Activated naive CD8-positive, alpha-beta T cell treated with anti-CD3 and anti-CD28 coated beads, Interleukin-2, amount 10 ng/mL, durations not matched to agents 7 days and 5 days (primary cell): ENCODE measurements around the gene NCAN. TPM values are rescaled to one million over a fixed set of nuclear protein-coding genes. Genes with fewer than 3 reads are reported as not detected.

ENCODE experiments used
- ATAC-seq: fragments of 150-1000 bp; cut with Tn5 transposase; one replicate; pipeline ENCODE4 v1.10.0; 2021; ENCODE audit warnings: low read depth, moderate library complexity
- POLR2A ChIA-PET: fragments of 350-600 bp; sonication (Branson Sonifier 250); formaldehyde crosslinking; loops from one replicate; lab custom pipeline; 2021; ENCODE audit warnings: antibody characterized with exemption; lab: Charles Lee
- DNase-seq: peaks from one replicate; pipeline ENCODE4 v3.0.0; 2021
- H3K27ac Mint-ChIP-seq: one replicate; pipeline ENCODE4 v1.8.0; 2022; ENCODE audit warnings: mild to moderate bottlenecking, mixed read lengths
- H3K27me3 Mint-ChIP-seq: one replicate; pipeline ENCODE4 v1.8.0; 2022; ENCODE audit warnings: mild to moderate bottlenecking, moderate library complexity, mixed read lengths
- H3K36me3 Mint-ChIP-seq: one replicate; pipeline ENCODE4 v1.8.0; 2021; ENCODE audit warnings: mild to moderate bottlenecking, mixed read lengths
- H3K4me1 Mint-ChIP-seq: one replicate; pipeline ENCODE4 v1.8.0; 2021; ENCODE audit warnings: mixed read lengths
- H3K4me3 Mint-ChIP-seq: one replicate; pipeline ENCODE4 v1.8.0; 2022; ENCODE audit warnings: mild to moderate bottlenecking, moderate library complexity, mixed read lengths
- H3K9me3 Mint-ChIP-seq: one replicate; pipeline ENCODE4 v1.8.0; 2021; ENCODE audit warnings: mixed read lengths
- total RNA-seq, 2 experiments: library from RNA; stranded (reverse); gene quantifications; one replicate each; pipeline ENCODE4 v1.2.3, GENCODE V29; 2021

NCAN gene
- total RNA-seq, 2 experiments from 2014 or later = not detected

DNA sequence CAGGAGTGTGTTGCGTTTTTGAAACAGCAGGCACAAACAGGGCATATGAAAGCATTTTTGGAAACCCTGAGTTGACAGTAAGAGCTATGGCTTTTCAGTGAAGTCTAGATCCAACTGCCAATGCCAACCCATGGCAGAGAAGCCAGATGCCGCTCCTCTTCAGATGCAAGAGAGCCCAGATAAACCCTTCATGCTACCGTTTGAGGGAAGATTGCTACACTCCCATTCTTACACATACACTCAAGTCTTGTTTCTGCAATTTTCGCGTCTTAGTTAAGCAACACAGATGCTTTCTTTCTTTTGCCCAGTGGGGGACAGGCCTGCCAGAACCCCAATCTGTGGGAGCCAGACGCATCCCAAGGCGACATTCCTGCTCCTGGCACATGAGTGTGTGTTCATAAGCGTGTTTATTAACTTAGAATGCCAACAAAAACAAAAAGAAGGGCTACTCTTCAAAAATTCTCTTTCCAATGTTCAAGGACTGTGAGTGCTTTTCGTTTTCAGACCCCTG is 30.2 kb upstream of the NCAN start:
- POLR2A ChIA-PET = no interaction called here
- Mint-ChIP-seq H3K4me1 (peaks cover 6% of the 10 kb centered on the region), H3K4me3 (no peak overlapping the region), H3K27ac (peak overlapping the region; percentile 57), H3K27me3 (no peaks in the 10 kb centered on the region), H3K36me3 (peaks cover 21% of the 10 kb centered on the region), H3K9me3 (no peaks in the 10 kb centered on the region)
- no peak for DNase-seq
- ATAC-seq = no peak

DNA sequence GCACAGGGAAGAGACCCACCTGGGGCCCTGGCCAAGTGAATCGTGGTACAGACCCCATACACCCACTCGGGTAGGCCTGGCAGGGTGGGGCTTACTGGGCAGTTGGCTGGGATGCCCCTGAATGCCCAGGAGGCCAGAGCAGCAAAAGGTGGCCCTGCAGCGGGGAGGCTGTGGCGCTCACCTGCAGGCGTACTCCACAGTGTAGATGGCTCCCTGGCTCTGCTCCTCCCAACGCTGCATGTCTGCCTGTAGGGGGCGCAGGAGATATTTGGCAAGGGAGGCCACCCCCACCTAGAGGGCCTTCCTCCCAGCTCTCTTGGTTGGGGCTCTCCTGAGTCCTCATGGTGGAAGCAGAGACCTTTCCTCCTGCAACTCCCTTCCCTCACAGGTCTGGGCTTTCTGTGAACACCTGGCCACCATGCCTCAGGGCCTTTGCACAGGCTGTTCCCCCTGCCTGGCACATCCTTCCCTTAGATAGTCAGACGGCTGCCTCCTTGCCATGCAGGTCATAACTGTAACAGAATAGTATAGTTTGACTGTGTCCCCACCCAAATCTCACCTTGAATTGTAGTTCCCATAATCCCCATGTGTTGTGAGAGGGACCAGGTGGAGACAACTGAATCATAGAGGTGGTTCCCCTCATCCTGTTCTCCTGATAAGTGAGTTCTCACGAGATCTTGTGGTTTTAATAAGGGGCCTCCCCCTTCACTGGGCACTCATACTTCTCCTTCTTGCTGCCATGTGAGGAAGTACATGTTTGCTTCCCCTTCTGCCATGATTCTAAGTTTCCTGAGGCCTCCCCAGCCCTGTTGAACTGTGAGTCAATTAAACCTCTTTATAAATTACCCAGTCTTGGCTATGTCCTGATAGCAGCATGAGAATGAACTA is 25.7 kb upstream of the NCAN start:
- Mint-ChIP-seq H3K27ac (no peak overlapping the region), H3K9me3 (no peaks in the 10 kb centered on the region), H3K4me1 (peaks cover 17% of the 10 kb centered on the region), H3K36me3 (peaks cover 29% of the 10 kb centered on the region), H3K27me3 (no peaks in the 10 kb centered on the region), H3K4me3 (no peak overlapping the region)
- DNase-seq (peak; percentile 55), ATAC-seq (peak; percentile 91)
- POLR2A ChIA-PET = no interaction called here

DNA sequence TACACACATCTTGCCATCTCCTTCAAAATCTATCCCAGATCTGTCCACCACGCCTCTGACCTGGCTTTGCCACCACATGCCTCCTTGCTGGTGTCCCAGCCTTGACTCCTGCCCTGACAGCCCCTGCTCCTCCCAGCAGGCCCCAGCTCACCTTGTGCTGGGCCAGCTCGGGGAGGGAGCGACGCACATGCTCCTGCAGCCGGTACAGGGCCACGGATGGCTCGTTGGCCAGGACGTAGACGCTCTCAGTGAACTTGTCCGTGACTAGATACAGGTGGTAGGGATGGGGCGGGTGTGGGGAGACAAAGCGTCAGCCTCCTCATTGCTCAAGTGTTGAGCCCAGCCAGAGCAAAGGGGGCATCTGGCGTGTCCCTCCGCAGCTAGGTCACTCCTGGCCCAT is 25.0 kb upstream of the NCAN start:
- no peak for ATAC-seq
- H3K4me3 Mint-ChIP-seq = no peak overlapping the region
- no peak for DNase-seq
- H3K4me1 Mint-ChIP-seq = peaks cover 17% of the 10 kb centered on the region
- H3K27me3 Mint-ChIP-seq = no peaks in the 10 kb centered on the region
- H3K27ac Mint-ChIP-seq = no peak overlapping the region
- POLR2A ChIA-PET = no interaction called here
- peaks cover 27% of the 10 kb centered on the region for H3K36me3 Mint-ChIP-seq
- no peaks in the 10 kb centered on the region for H3K9me3 Mint-ChIP-seq

DNA sequence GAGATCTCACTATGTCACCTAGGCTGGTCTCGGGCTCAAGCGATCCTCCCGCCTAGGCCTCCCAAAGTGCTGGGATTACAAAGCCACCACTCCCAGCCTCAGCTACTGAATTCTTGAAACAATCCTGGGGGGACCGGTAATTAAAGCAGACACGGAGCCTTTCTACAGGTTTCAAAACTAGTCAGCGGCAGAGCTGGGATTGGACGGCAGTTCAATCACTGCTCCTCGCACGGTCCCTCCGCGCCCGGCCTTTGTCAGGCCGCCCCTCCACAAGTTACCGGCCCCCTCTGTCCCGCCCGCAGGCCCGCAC is 20.0 kb upstream of the NCAN start:
- Mint-ChIP-seq H3K4me3 (peak overlapping the region; percentile 96), H3K9me3 (no peaks in the 10 kb centered on the region), H3K27me3 (no peaks in the 10 kb centered on the region), H3K27ac (peak overlapping the region; percentile 99), H3K4me1 (peaks cover 25% of the 10 kb centered on the region), H3K36me3 (peaks cover 11% of the 10 kb centered on the region)
- DNase-seq = no peak
- ATAC-seq = no peak
- POLR2A ChIA-PET = interaction anchor here (0.6 to 4.3 kb wide), 5 partner anchors 11 to 313 kb away, joined by 3 to 58 read pairs (median 3); partner anchors contain the start of gene NR2C2AP

DNA sequence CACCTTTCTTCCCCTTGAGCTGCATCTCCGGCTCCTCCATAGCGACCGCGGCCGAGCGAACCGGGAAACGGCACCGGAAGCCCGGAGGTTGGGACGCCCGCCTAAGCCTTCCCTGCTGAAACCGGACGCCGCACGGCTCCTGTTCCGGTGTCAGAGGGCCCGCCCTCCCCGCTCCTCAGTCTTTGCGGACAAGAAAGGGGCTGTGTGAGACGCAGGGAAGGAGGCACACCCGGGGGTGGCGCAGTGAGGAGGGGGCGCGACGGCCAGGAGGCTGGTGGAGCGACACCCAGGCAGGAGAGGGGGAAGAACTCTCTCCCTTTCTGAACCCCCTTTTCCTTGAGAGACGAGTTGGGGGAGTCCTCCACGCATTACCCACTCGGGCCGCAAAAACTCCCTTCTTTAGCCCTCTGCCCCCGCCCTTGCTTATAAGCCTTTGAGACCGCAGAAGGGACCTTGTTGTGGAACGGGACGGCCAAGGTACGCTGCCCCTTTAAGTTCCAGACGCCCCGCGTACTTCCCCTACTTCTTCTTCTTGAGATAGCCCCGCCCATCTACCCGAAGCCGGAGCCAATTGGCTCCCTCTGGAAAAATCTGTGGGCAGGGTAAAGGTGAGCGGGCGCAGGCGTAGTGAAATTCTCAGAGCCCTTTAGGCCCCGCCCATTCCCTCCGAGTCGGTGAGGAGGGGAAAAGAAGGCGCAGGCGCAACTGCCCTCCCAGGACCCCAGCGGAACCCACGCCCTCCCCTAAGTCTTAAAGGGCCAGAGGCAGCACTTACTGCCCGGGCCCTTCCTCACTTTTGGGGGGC is 19.5 kb upstream of the NCAN start, which contains the start of the genes BORCS8 and RFXANK:
Gene BORCS8 (minus strand): TSS at position 75 of the 805 bp plus-strand sequence. CDS start 35 bp downstream, at position 40.
Gene RFXANK (plus strand): TSS at position 181 of the 805 bp plus-strand sequence. CDS start 1,689 bp downstream, outside the sequence.
- DNase-seq (peak; percentile 94), ATAC-seq (peak; percentile 90)
- Mint-ChIP-seq H3K36me3 (peaks cover 9% of the 10 kb centered on the region), H3K27me3 (no peaks in the 10 kb centered on the region), H3K27ac (peak within 1 kb of the TSS; percentile 99), H3K9me3 (no peaks in the 10 kb centered on the region), H3K4me1 (peaks cover 23% of the 10 kb centered on the region), H3K4me3 (peak within 1 kb of the TSS; percentile 96)
- POLR2A ChIA-PET = interaction anchor here (0.7 to 4.3 kb wide), 5 partner anchors 10 to 988 kb away, joined by 3 to 58 read pairs (median 4); partner anchors contain the start of gene NR2C2AP

DNA sequence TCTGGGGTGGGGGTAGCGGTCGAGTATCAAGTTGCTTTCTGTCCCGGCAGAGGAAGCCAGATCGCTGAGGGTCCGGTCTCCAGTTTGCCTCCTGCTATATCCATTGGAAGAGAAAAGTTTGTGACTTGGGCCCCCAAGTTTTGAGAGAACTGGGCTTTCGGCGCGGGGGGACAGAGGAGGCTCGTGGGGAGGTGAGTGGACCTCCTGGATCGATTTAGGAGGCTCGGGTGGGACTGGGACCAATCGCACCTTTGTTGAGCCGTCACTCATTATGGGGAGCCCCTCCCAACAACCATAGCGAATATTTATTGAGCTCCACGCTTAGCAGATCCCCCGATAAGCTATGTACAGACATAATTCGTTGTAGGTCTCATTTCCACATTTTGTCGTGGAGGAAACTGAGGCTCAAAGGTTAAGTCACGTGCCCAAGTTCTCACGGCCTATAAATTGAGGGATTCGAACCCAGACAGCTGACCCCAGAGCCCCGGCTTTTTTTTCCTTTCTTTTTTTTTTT is 18.8 kb upstream of the NCAN start:
- Mint-ChIP-seq H3K4me3 (peak overlapping the region; percentile 96), H3K9me3 (no peaks in the 10 kb centered on the region), H3K4me1 (peaks cover 23% of the 10 kb centered on the region), H3K27me3 (no peaks in the 10 kb centered on the region), H3K36me3 (peaks cover 9% of the 10 kb centered on the region), H3K27ac (peak overlapping the region; percentile 99)
- ATAC-seq = peak; percentile 3
- DNase-seq = no peak
- POLR2A ChIA-PET = interaction anchor here (0.6 to 4.3 kb wide), 5 partner anchors 10 to 988 kb away, joined by 3 to 58 read pairs (median 4); partner anchors contain the start of gene NR2C2AP

DNA sequence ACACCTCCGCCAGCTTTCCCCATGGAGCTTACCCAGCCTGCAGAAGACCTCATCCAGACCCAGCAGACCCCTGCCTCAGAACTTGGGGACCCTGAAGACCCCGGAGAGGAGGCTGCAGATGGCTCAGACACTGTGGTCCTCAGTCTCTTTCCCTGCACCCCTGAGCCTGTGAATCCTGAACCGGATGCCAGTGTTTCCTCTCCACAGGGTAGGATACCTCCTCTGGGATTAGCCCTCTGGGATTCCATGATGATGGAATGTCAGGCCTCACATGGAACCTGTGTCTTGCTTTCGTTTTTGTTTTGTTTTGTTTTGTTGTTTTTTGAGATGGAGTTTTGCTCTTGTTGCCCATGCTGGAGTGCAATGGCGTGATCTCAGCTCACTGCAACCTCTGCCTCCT is 17.8 kb upstream of the NCAN start:
- no peak for DNase-seq
- Mint-ChIP-seq H3K9me3 (no peaks in the 10 kb centered on the region), H3K27me3 (no peaks in the 10 kb centered on the region), H3K4me3 (peak overlapping the region; percentile 96), H3K4me1 (peaks cover 23% of the 10 kb centered on the region), H3K36me3 (peaks cover 15% of the 10 kb centered on the region), H3K27ac (peak overlapping the region; percentile 99)
- POLR2A ChIA-PET = interaction anchor here (0.6 to 4.3 kb wide), 3 partner anchors 9 to 317 kb away, joined by 3 to 58 read pairs (median 3); partner anchors contain the start of gene NR2C2AP
- ATAC-seq = no peak

DNA sequence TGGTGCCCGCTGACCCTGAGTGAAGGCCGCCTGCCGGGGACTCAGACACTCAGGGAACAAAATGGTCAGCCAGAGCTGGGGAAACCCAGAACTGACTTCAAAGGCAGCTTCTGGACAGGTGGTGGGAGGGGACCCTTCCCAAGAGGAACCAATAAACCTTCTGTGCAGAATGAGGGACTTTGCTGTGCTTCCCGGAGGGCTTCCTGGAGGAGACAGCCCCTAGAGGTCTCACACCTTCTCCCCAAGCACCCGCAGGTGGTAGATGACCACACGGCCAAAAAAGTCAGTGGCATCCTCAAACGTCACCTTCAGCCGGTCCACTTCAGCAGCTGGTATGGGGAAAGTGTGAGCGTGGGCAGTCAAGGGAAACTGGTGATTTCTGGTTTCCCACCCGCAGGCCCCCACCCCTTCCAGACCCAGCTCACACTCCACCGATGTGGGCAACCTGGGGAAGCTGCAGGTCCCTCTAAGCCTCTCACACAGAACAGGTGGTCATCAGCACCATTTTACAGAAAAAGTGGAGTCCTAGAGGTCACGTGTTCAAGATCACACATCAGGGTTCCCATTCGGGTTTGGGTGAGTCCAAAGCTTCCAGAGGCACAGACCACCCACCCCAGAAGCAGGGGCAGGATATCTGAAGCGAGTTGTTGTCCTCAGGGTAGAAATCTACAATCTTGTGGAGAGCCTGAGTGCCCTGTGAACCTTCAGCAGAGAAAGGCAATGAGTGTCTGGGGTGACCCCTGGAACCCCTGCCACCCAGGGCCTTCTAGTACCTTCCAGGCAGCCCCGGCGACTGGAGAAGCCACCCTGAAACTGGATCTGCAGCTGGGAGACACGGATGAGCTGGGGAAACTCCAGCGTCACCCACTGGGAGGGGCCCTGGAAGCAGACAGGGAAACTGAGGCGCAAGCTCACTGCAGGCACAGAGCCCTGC is 9.8 kb upstream of the NCAN start:
- DNase-seq = no peak
- Mint-ChIP-seq H3K27me3 (no peaks in the 10 kb centered on the region), H3K36me3 (peaks cover 6% of the 10 kb centered on the region), H3K4me3 (peak overlapping the region; percentile 90), H3K27ac (peak overlapping the region; percentile 84), H3K9me3 (no peaks in the 10 kb centered on the region), H3K4me1 (peaks cover 13% of the 10 kb centered on the region)
- POLR2A ChIA-PET = interaction anchor here (0.6 to 2.9 kb wide), 2 partner anchors 9 to 268 kb away, joined by 5 to 58 read pairs; partner anchors contain the start of genes BORCS8 and RFXANK
- no peak for ATAC-seq

DNA sequence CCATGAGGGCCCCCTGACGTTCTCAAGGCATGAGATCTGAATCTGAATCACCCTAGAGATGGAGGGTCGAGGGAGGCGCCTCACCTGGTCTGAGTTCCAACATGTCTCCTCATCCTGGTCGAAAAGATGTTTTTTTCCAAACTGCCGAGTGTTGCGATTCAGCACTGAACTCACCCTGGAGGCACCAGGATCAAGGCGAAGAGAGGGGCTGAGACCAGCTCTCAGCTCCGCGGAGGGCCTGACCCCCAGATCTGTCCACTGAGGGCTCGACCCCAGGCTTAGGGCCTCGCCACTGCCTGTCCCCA is 9.1 kb upstream of the NCAN start:
- H3K27ac Mint-ChIP-seq = peak overlapping the region; percentile 84
- no peak for ATAC-seq
- no peak for DNase-seq
- POLR2A ChIA-PET = interaction anchor here (0.6 to 2.9 kb wide), 4 partner anchors 10 to 371 kb away, joined by 3 to 58 read pairs (median 4); partner anchors contain the start of genes BORCS8 and RFXANK
- H3K27me3 Mint-ChIP-seq = peaks cover 2% of the 10 kb centered on the region
- peaks cover 6% of the 10 kb centered on the region for H3K36me3 Mint-ChIP-seq
- H3K4me3 Mint-ChIP-seq = peak overlapping the region; percentile 90
- peaks cover 20% of the 10 kb centered on the region for H3K4me1 Mint-ChIP-seq
- peaks cover 2% of the 10 kb centered on the region for H3K9me3 Mint-ChIP-seq

DNA sequence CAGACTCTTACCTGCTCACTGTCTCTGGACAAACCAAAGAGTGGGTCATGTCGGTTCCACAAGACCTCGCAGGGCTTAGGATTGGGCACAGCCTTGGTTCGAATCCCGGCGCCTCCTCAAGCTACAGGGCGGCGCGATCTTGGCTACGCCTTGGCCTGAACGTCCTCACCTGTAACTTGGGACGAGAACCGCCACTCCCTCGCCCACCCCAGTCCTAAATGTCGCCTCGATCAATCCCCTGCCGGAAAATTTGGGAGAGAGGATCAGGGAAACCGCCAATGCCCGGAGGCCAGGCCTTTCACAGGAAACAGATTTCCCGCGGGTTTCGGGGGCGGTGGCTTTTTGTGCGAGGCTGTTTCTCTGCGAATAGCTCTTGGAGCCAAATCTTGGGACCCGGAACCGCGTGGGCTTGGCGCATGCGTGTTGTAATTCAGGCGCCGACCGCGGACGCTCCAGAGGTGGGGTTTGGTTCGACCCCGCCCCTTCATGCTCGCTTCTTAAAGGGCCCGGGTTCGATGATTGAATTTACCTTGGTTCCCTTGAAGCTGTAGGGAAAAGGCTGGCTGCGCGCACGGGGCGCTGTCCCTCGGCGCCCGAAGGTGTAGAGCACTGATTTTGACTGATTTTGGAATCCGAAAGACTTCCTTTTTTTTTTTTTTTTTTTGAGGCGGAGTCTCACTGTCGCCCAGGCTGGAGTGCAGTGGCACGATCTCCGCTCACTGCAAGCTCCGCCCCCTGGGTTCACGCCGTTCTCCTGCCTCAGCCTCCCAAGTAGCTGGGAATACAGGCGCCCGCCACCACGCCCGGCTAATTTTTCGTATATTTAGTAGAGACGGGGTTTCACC is 8.5 kb upstream of the NCAN start, which contains the start of gene NR2C2AP:
Gene NR2C2AP (minus strand): TSS at position 403 of the 845 bp plus-strand sequence. CDS start 354 bp downstream, at position 49.
- DNase-seq = peak; percentile 93
- peak; percentile 91 for ATAC-seq
- H3K36me3 Mint-ChIP-seq = peaks cover 5% of the 10 kb centered on the region
- peaks cover 2% of the 10 kb centered on the region for H3K27me3 Mint-ChIP-seq
- H3K27ac Mint-ChIP-seq = peak within 1 kb of the TSS; percentile 84
- H3K4me1 Mint-ChIP-seq = peaks cover 21% of the 10 kb centered on the region
- peak within 1 kb of the TSS; percentile 90 for H3K4me3 Mint-ChIP-seq
- POLR2A ChIA-PET = interaction anchor here (0.5 to 2.9 kb wide), 12 partner anchors 10 to 1439 kb away, joined by 3 to 58 read pairs (median 3); partner anchors contain the start of genes BORCS8, COPE, DDX49 and ELL
- H3K9me3 Mint-ChIP-seq = peaks cover 2% of the 10 kb centered on the region

DNA sequence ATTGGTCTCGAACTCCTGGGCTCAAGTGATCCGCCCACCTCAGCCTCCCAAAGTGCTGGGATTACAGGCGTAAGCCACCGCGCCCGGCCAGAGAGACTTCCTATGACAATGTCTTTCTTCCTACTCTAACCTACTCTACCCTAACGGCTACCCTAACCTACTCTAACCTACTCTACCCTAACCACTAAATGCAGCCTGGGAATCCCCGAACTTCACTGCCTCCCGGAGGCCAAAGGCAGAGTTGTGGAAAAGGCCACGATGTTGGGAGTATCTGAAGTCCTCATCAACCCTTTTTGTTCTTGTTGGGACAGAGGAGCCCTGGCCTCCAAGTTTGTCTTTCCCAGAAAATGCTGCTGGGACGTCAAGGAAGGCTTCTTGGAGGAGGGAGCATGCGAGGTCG is 7.6 kb upstream of the NCAN start:
- ATAC-seq = no peak
- peak overlapping the region; percentile 51 for H3K4me3 Mint-ChIP-seq
- no peak for DNase-seq
- H3K27me3 Mint-ChIP-seq = peaks cover 2% of the 10 kb centered on the region
- H3K9me3 Mint-ChIP-seq = peaks cover 2% of the 10 kb centered on the region
- H3K4me1 Mint-ChIP-seq = peaks cover 21% of the 10 kb centered on the region
- H3K27ac Mint-ChIP-seq = peak overlapping the region; percentile 67
- no peaks in the 10 kb centered on the region for H3K36me3 Mint-ChIP-seq
- POLR2A ChIA-PET = interaction anchor here (0.6 to 2.9 kb wide), 4 partner anchors 11 to 682 kb away, joined by 3 to 58 read pairs (median 3); partner anchors contain the start of genes BORCS8, ELL, NDUFA13 and RFXANK
